Mononuclear cell (primary cell): ENCODE measurements around the gene TIGD1. TPM values are rescaled to one million over a fixed set of nuclear protein-coding genes. Genes with fewer than 3 reads are reported as not detected.

ENCODE experiments used
- H3K27me3 ChIP-seq: 2 replicates; pipeline ENCODE4 v1.6.0; 2011; ENCODE audit warnings: low read length, control low read depth; ENCODE audit not compliant: insufficient read depth
- H3K4me1 ChIP-seq: 2 replicates; pipeline ENCODE4 v1.5.1; 2011; ENCODE audit warnings: mild to moderate bottlenecking, low read length, control low read depth; ENCODE audit not compliant: insufficient read depth
- H3K4me3 ChIP-seq: 2 replicates; pipeline ENCODE4 v1.5.1; 2011; ENCODE audit warnings: mild to moderate bottlenecking, low read length, moderate library complexity
- H3K9me3 ChIP-seq: 2 replicates; pipeline ENCODE4 v1.5.1; 2011; ENCODE audit warnings: low read depth, mild to moderate bottlenecking, control low read depth, low read length
- total RNA-seq: library from RNA; depleted of rRNA; stranded (reverse); fragments of >200 nt; gene quantifications from one replicate; pipeline ENCODE4 v1.2.3, GENCODE V29; 2012

Gene TIGD1
- total RNA-seq, 1 donor = 23.7 TPM

GRCh38 chr2:232549655-232550353, 553 bp downstream of the TIGD1 start:
- no peaks in the 10 kb centered on the region for H3K9me3 ChIP-seq
- H3K4me3 ChIP-seq = peak overlapping the region; percentile 85
- peaks cover 59% of the 10 kb centered on the region for H3K4me1 ChIP-seq
- H3K27me3 ChIP-seq = no peaks in the 10 kb centered on the region

DNA sequence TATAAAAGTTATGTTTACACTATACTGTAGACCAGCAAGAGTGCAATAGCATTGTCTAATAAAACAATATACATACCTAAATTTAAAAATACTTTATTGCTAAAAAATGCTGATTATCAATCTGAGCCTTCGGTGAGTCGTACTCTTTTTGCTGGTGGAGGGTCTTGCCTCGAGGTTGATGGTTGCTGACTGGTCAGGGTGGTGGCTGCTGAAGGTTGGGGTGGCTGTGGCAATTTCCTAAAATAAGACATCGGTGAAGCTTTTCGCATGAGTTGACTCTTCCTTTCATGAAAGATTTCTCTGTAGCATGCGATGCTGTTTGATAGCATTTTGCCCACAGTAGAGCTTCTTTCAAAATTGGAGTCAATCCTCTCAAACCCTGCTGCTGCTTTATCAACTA, 2.4 kb downstream of the TIGD1 start:
- Histone ChIP-seq H3K4me1 (peaks cover 47% of the 10 kb centered on the region), H3K9me3 (no peaks in the 10 kb centered on the region), H3K4me3 (no peak overlapping the region), H3K27me3 (no peaks in the 10 kb centered on the region)

- H3K27me3 ChIP-seq = no peaks in the 10 kb centered on the region
- H3K4me3 ChIP-seq = no peak overlapping the region
- peaks cover 33% of the 10 kb centered on the region for H3K4me1 ChIP-seq
- H3K9me3 ChIP-seq = no peaks in the 10 kb centered on the region
Observed at GRCh38 chr2:232545511-232546375, 4.6 kb downstream of the TIGD1 start.

GRCh38 chr2:232544674-232545073, 5.7 kb downstream of the TIGD1 start:
- Histone ChIP-seq H3K4me3 (no peak overlapping the region), H3K9me3 (no peaks in the 10 kb centered on the region), H3K27me3 (no peaks in the 10 kb centered on the region), H3K4me1 (peaks cover 29% of the 10 kb centered on the region)

DNA sequence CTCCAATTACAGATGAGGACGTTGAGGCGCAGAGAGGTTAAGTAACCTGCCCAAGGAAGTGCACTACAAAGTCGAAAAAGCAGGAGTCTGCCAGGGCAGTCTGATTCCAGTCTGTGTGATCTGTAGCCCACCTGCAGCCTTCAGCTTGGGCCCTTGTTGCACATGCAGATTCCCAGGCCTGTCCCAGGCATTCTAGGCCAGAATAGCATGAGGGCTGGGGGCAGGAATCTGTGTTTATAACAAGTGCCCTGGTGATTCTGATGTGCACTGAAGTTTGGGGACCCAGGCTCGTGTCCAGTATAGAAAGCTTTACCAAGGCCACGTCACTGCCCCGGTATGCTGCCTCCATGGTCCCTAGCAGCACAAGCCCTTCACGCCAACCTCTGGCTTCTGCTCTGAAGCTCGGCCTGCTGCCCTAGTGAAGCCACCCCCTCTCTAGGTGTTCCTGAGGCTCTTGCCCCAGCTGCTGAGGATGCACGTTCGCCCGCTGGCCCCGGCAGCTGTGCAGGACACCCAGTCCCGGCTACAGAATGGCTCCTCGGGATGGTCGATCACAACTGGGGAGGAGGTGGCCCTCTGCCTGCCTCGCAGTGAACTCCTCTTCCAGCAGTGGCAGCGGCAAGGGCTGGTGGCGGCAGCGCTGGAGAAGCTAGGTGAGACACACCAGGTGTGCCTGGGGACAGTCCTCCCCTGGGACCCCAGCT, 6.3 kb downstream of the TIGD1 start:
- H3K27me3 ChIP-seq = no peaks in the 10 kb centered on the region
- peaks cover 28% of the 10 kb centered on the region for H3K4me1 ChIP-seq
- H3K9me3 ChIP-seq = no peaks in the 10 kb centered on the region
- H3K4me3 ChIP-seq = no peak overlapping the region

GRCh38 chr2:232543491-232543890, 6.9 kb downstream of the TIGD1 start:
- H3K27me3 ChIP-seq = no peaks in the 10 kb centered on the region
- H3K9me3 ChIP-seq = no peaks in the 10 kb centered on the region
- H3K4me1 ChIP-seq = peaks cover 31% of the 10 kb centered on the region
- no peak overlapping the region for H3K4me3 ChIP-seq

- Histone ChIP-seq H3K4me1 (peaks cover 36% of the 10 kb centered on the region), H3K4me3 (no peak overlapping the region), H3K27me3 (no peaks in the 10 kb centered on the region), H3K9me3 (no peaks in the 10 kb centered on the region)
Observed at GRCh38 chr2:232542715-232543467, 7.5 kb downstream of the TIGD1 start.

GRCh38 chr2:232541961-232542714, 8.2 kb downstream of the TIGD1 start:
- no peak overlapping the region for H3K4me3 ChIP-seq
- no peaks in the 10 kb centered on the region for H3K27me3 ChIP-seq
- H3K9me3 ChIP-seq = no peaks in the 10 kb centered on the region
- peaks cover 28% of the 10 kb centered on the region for H3K4me1 ChIP-seq

- H3K9me3 ChIP-seq = no peaks in the 10 kb centered on the region
- H3K27me3 ChIP-seq = no peaks in the 10 kb centered on the region
- peaks cover 21% of the 10 kb centered on the region for H3K4me1 ChIP-seq
- H3K4me3 ChIP-seq = no peak overlapping the region
Observed at GRCh38 chr2:232541195-232541960, 9.0 kb downstream of the TIGD1 start.

DNA sequence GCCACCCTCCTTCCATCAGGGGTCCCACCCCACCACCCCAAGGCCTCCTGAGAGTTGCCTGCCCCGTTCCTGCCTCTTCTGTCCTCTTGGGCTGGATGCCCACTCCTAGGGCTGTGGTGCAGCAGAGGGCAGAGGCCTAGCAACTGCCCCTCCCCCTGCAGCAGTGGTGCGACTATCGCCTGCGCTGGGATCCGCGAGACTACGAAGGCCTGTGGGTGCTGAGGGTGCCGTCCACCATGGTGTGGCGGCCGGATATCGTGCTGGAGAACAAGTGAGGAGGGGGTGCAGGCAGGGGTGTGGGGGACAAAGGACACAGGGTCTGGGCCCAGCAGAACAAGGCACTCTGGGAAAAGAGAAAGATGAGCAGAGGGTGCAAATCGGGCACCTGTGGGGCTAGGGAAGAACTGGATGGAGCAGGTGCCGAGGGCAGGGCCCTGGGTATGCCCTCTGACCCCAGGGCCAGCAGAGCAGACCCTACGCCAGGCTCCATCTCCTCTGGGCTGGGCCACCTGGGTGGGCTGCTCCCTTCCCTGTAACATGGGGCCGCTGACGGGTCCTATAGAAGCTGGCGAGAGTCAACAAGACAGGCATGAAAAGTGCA, 9.8 kb downstream of the TIGD1 start:
- H3K4me3 ChIP-seq = no peak overlapping the region
- no peaks in the 10 kb centered on the region for H3K27me3 ChIP-seq
- no peaks in the 10 kb centered on the region for H3K9me3 ChIP-seq
- H3K4me1 ChIP-seq = peaks cover 15% of the 10 kb centered on the region

DNA sequence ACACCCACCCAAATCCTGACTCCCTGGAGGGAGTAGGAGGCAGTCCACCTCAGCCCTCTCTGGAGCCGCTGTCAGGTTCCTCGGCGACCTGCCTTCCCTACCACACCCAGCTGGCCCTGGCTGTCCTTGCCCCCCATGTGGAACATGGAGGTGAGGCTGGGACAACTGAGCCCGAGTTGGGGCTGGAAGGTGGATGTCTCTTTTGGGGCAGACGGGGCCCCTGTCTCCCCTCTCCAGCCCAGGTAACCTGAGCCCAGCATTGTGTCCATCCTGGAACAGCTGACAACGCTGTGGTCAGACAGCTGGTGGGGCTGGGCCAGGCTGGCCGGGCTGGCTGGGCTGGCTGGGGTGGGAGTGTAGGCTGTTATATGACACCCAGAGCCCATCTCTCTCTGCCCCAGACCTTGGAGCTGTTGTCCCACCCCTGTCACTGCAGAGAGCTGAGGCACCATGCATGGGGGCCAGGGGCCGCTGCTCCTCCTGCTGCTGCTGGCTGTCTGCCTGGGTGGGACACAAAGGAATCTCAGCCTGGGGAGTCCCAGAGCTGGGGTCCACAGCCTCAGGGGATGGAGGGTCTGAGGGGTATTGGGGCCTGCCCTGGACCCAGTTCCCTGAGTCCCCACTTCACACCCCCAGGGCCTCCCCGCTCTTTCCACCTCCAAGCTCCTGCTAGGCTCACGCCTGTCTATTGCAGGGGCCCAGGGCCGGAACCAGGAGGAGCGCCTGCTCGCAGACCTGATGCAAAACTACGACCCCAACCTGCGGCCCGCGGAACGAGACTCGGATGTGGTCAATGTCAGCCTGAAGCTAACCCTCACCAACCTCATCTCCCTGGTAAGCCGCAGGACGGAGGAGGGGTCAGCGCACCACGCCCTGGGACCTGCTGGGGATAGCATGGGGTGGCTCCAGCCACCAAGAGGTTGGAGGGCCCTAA, 10.8 kb downstream of the TIGD1 start, which contains the start of gene CHRNG:
Gene CHRNG (plus strand): TSS at position 395 of the 934 bp plus-strand sequence. CDS start 56 bp downstream, at position 451.
- peaks cover 15% of the 10 kb centered on the region for H3K4me1 ChIP-seq
- H3K27me3 ChIP-seq = no peaks in the 10 kb centered on the region
- H3K4me3 ChIP-seq = no peak within 1 kb of the TSS
- H3K9me3 ChIP-seq = no peaks in the 10 kb centered on the region

- no peak overlapping the region for H3K4me3 ChIP-seq
- H3K9me3 ChIP-seq = no peaks in the 10 kb centered on the region
Observed at GRCh38 chr2:232538671-232539070, 11.7 kb downstream of the TIGD1 start.

More at GRCh38 chr2:232538671-232539070, 11.7 kb downstream of the TIGD1 start:
- Histone ChIP-seq H3K27me3 (no peaks in the 10 kb centered on the region), H3K4me1 (peaks cover 15% of the 10 kb centered on the region)
